Esophagus squamous epithelium (tissue), 5 donors: ENCODE results near the gene HOXD13. TPM values are rescaled to one million over a fixed set of nuclear protein-coding genes. Genes with fewer than 3 reads are reported as not detected.

Source experiments
- DNase-seq: peaks from one replicate; lab custom pipeline; 2025; lab: John Stamatoyannopoulos, UW
- H3K27ac ChIP-seq, 4 donors: fragments of 200-600 bp; sonication (generic); one replicate each; pipeline ENCODE4 v1.5.1; 2016 to 2019; ENCODE audit warnings: mild to moderate bottlenecking in 1 of 4
- H3K27me3 ChIP-seq, 4 donors: fragments of 200-600 bp; sonication (generic); 1 replicate in 3 of 4; 2 replicates in 1 of 4; pipeline versions ENCODE4 v1.5.1 to v1.6.0; 2017 to 2021; ENCODE audit warnings: antibody characterized with exemption in 1 of 4
- H3K36me3 ChIP-seq, 3 donors: fragments of 200-600 bp; sonication (generic); one replicate each; pipeline ENCODE4 v1.5.1; 2016 to 2019
- H3K4me1 ChIP-seq, 3 donors: fragments of 200-600 bp; sonication (generic); one replicate each; pipeline ENCODE4 v1.5.1; 2017 to 2019
- H3K4me3 ChIP-seq, 4 donors: fragments of 200-600 bp; sonication (generic); 1 replicate in 3 of 4; 2 replicates in 1 of 4; pipeline ENCODE4 v1.5.1; 2016 to 2019; ENCODE audit warnings: mild to moderate bottlenecking in 2 of 4, moderate library complexity in 1 of 4
- H3K9me3 ChIP-seq, 3 donors: fragments of 200-600 bp; sonication (generic); one replicate each; pipeline ENCODE4 v1.5.1; 2016 to 2019
- POLR2A ChIP-seq, 4 donors: fragments of 450-650 bp; IDR thresholded peaks; one replicate each; pipeline ENCODE4 v1.6.1; 2017; ENCODE audit warnings: antibody characterized with exemption in 4 of 4, mild to moderate bottlenecking in 4 of 4, moderate library complexity in 3 of 4
- WGBS, 2 donors: methylation state at CpG; one replicate each; pipeline ENCODE4 v1.1.5; 2018; 5-methylcytosine and 5-hydroxymethylcytosine counted together
- intact Hi-C: fragments of 100-400 bp; cut with DNase I; formaldehyde crosslinking; loops from one replicate; pipeline ENCODE4 v1.15.0; 2022
- total RNA-seq, 4 donors: library from RNA; depleted of rRNA; stranded (reverse); fragments of >200 nt; gene quantifications; one replicate each; pipeline ENCODE4 v1.1.0, GENCODE V29; 2016
- TF ChIP-seq, protein P1 (sequence below), 6 experiments: fragments of 450-650 bp in 4 of 6; fragments of 200-600 bp in 2 of 6; sonication (generic) in 2 of 6; IDR thresholded peaks; one replicate each; pipeline ENCODE4 v1.5.1; 2016 to 2019; ENCODE audit warnings: antibody characterized with exemption in 6 of 6, mild to moderate bottlenecking in 4 of 6, moderate library complexity in 4 of 6
- donor health status: DM: yes; HTN: yes; CAD: no.

HOXD13 gene
- total RNA-seq, 4 donors from 2014 or later, result not detected

DNA sequence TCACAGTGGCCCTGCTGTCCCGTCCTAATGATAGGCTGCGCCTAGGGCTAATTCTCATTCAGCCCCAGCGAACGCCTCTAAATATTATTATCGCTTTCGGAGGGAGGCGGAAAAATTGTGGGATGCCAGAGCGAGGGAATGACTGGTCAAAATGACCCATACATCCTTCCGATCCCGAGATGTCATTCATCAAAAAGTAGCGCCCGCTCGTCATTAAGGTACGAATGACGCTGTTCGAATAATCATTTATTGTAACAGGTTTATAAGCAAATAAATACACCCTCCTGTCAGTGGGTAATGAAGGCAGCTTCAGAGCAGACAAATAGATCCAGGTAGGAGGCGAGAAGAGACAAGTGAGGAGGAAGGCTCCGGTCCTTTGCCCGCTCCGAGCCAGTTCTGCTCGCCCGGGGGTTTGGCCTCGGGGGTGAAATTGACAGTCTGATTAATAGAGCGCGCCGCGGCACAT lies 8.7 kb upstream of the HOXD13 start, which contains the start of gene EVX2:
Gene EVX2 (minus strand): TSS at position 167 of the 466 bp plus-strand sequence. CDS start 186 bp downstream, outside the sequence.
- Histone ChIP-seq H3K27ac (no peak within 1 kb of the TSS), H3K27me3 (peaks cover 66 to 100% (median 84%) of the 10 kb centered on the region in 4 donors), H3K4me1 (peaks cover 8 to 78% (median 24%) of the 10 kb centered on the region in 3 donors), H3K36me3 (no peaks in the 10 kb centered on the region), H3K4me3 (no peak within 1 kb of the TSS), H3K9me3 (peaks cover 0 to 20% (median 13%) of the 10 kb centered on the region in 3 donors)
- TF ChIP-seq, protein P1, sequence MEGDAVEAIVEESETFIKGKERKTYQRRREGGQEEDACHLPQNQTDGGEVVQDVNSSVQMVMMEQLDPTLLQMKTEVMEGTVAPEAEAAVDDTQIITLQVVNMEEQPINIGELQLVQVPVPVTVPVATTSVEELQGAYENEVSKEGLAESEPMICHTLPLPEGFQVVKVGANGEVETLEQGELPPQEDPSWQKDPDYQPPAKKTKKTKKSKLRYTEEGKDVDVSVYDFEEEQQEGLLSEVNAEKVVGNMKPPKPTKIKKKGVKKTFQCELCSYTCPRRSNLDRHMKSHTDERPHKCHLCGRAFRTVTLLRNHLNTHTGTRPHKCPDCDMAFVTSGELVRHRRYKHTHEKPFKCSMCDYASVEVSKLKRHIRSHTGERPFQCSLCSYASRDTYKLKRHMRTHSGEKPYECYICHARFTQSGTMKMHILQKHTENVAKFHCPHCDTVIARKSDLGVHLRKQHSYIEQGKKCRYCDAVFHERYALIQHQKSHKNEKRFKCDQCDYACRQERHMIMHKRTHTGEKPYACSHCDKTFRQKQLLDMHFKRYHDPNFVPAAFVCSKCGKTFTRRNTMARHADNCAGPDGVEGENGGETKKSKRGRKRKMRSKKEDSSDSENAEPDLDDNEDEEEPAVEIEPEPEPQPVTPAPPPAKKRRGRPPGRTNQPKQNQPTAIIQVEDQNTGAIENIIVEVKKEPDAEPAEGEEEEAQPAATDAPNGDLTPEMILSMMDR (IDR thresholded peaks at IDR 0.05), result no peak
- TF ChIP-seq POLR2A (IDR thresholded peaks at IDR 0.05), result no peak
- intact Hi-C loops, result loop anchor here (10.0 kb wide), 1 partner anchor 719 kb away; no protein-coding TSS in a partner anchor
- WGBS, 2 donors, result 24 to 30% methylated on average over 25 of the region's 27 CpGs
- DNase-seq, result no peak

DNA sequence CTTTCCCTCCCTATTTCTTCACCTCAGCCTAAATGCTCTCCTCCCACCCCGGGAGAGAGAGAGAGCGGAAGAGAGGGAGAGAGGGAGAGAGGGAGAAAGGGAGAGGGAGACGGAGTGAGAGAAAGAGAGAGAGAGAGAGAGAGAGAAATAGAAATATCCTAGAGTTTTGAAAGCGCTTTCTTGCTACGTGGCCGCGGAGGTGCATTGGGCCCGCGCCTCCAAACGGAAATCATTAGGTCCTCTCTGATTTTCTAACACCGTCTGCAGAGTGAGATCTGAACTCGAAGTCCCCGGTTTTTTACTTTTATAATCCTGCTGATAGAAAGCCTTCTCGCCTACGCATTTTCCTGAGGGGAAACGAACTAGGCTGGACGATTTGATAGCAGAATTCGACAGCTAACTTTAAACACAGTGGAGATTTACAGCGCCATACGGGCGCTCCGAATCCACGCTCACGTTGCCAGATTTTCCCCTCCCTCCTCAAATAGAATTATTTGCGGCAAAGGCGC lies 7.9 kb upstream of the HOXD13 start:
- Histone ChIP-seq H3K4me3 (no peak overlapping the region), H3K9me3 (peaks cover 0 to 20% (median 13%) of the 10 kb centered on the region in 3 donors), H3K36me3 (no peaks in the 10 kb centered on the region), H3K27me3 (peaks cover 62 to 100% (median 81%) of the 10 kb centered on the region in 4 donors), H3K4me1 (peaks cover 8 to 69% (median 17%) of the 10 kb centered on the region in 3 donors), H3K27ac (no peak overlapping the region)
- no peak for TF ChIP-seq POLR2A (IDR thresholded peaks at IDR 0.05)
- TF ChIP-seq, protein P1 (IDR thresholded peaks at IDR 0.05), result no peak
- intact Hi-C loops, result loop anchor here (10.0 kb wide), 1 partner anchor 720 kb away; no protein-coding TSS in a partner anchor
- DNase-seq, result no peak
- 8 to 14% methylated on average over 26 of the region's 26 CpGs for WGBS, 2 donors

DNA sequence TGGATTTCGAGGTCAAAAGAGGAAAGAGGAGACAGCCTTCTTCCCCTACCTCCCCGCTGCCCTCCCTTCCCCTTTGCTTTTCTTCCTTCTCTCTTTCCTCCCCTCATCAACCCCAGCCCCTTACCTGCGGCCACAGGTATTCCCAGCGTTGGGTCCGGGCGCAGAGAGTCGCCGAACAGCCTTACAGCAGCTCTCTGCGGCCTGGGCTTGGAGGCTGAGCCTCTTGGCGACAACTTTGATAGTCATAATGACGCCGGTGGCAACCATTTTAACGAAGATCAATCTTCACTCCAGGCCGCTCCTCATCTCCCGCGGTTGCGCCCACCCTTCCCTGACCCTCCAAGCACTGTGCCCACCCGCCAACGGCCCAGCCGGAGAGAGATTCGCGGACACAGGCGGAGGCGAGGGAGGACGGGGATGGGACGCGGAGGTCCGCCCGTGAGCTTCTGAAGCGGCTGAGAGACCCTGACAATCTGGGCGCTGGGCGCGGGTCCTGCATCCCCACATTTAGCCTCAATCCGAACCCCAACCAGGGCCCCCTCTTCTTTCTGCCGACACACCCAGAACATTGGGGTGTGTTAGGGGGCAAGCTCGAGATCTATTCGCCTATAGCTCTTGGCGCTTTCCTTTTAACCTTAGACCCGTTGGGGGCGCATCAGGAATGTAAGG lies 7.3 kb upstream of the HOXD13 start:
- no peak overlapping the region for H3K4me3 ChIP-seq
- intact Hi-C loops, result loop anchor here (10.0 kb wide), 1 partner anchor 720 kb away; no protein-coding TSS in a partner anchor
- DNase-seq, result no peak
- H3K9me3 ChIP-seq, result peaks cover 0 to 20% (median 13%) of the 10 kb centered on the region in 3 donors
- no peak overlapping the region for H3K27ac ChIP-seq
- H3K36me3 ChIP-seq, result no peaks in the 10 kb centered on the region
- H3K4me1 ChIP-seq, result peaks cover 8 to 65% (median 17%) of the 10 kb centered on the region in 3 donors
- TF ChIP-seq, protein P1 (IDR thresholded peaks at IDR 0.05), result no peak
- no peak for TF ChIP-seq POLR2A (IDR thresholded peaks at IDR 0.05)
- 8 to 14% methylated on average over 17 to 21 of the region's 40 CpGs for WGBS, 2 donors
- peaks cover 57 to 100% (median 85%) of the 10 kb centered on the region in 4 donors for H3K27me3 ChIP-seq

DNA sequence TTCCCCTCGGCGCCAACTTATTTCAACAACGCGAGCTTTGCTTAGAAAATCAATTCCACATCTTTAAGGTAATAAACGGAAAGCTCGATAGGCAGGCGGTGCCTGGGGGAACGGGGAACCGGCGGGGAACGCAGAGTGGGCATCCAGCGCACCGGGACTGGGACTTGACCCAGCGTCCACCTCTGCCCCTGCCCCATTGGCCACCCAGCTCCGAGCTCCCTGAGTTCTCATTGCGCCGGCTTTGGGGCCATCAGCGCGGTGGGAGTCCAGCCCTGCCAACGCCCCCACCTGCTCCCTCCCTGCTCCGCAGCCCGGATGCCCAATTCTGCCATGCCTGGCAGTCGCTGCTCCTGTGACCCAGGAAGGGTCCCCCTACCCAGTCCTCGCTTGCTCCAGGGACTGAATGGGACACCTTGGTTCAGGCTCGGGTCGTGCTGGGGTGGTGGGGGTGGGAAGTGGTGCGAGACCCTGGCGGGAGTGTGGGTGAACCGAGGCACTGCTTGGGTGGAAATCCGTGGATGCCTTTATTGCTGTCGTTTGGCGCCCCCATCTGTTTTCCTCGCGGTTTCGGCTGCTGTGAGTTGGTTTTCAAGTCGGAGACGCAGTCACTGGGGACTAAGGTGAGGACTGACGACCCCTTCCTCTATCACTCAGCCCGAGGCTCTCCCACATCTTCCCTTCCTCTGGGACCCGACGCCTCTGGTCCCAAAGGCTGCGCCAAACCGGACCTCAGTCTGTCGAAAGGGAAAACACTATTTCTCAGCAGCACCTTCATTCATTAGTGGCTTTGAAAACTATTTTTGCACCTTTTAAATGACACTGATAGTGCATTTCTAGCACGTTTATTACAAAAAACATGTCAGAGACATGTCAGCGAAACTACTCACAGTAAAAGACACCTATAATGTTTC lies 6.4 kb upstream of the HOXD13 start:
- no peak for DNase-seq
- TF ChIP-seq, protein P1 (IDR thresholded peaks at IDR 0.05), result peak in 2 of 6 experiments; percentile 21 to 37
- TF ChIP-seq POLR2A (IDR thresholded peaks at IDR 0.05), result no peak
- intact Hi-C loops, result loop anchor here (10.0 kb wide), 1 partner anchor 721 kb away; no protein-coding TSS in a partner anchor

More for the DNA sequence above, 6.4 kb upstream of the HOXD13 start:
- Histone ChIP-seq H3K4me1 (peaks cover 8 to 57% (median 14%) of the 10 kb centered on the region in 3 donors), H3K36me3 (no peaks in the 10 kb centered on the region), H3K9me3 (peaks cover 0 to 12% (median 12%) of the 10 kb centered on the region in 3 donors), H3K27me3 (peaks cover 50 to 100% (median 85%) of the 10 kb centered on the region in 4 donors), H3K27ac (no peak overlapping the region), H3K4me3 (no peak overlapping the region)
- WGBS, 2 donors, result 6 to 7% methylated on average over 23 to 32 of the region's 46 CpGs
